Measurements from ENCODE around the gene LRRC34.

LRRC34 gene

DNA sequence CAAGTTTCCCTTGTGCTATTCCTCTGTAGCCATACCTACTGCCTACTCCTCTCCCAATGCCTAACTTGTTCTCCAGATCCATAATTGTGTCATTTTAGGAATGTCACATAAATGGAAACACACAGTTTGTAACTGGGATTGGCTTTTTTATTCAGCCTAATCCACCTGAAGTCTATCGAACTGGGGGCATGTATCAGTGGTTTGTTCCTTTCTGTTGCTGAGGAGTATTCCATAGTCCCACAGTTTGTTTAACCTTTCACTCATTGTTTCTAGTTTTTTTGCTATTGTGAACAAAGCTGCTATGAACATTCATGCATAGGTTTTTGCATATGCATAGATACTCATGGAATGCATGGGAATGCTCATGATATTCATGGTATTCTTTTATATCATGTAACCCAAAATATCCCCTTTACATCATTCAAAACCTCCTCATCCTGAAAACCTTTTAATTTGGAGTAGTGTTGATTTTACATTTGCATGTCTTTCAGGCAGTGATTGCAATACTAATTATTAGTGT is 25.9 kb upstream of the LRRC34 start:
- no peak for DNase-seq (ENCODE audit: low spot score)
- no peak for ATAC-seq (ENCODE audit: low read depth)

DNA sequence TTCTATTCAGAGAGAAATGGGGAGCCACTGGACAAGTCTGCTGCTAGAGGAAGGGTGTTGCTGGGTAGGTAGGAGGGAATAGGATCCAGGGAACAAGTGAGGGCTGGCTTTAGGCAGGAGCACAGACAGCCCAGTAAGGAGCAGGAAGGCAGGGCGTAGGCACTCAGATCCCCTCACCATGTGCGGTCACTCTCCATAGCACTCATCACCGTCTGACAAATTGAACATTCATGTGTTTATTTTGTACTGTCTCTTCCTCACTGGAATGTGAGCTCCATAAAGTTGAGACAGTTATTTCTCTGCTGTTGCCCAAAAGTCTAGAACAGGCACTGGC is 24.2 kb upstream of the LRRC34 start:
- TF ChIP-seq, protein P1, sequence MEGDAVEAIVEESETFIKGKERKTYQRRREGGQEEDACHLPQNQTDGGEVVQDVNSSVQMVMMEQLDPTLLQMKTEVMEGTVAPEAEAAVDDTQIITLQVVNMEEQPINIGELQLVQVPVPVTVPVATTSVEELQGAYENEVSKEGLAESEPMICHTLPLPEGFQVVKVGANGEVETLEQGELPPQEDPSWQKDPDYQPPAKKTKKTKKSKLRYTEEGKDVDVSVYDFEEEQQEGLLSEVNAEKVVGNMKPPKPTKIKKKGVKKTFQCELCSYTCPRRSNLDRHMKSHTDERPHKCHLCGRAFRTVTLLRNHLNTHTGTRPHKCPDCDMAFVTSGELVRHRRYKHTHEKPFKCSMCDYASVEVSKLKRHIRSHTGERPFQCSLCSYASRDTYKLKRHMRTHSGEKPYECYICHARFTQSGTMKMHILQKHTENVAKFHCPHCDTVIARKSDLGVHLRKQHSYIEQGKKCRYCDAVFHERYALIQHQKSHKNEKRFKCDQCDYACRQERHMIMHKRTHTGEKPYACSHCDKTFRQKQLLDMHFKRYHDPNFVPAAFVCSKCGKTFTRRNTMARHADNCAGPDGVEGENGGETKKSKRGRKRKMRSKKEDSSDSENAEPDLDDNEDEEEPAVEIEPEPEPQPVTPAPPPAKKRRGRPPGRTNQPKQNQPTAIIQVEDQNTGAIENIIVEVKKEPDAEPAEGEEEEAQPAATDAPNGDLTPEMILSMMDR (IDR thresholded peaks at IDR 0.05; ENCODE audit: poor library complexity, severe bottlenecking): no peak
- Histone ChIP-seq H3K36me3 (ENCODE audit: low read depth) (no peaks in the 10 kb centered on the region), H3K27ac (ENCODE audit: poor library complexity, severe bottlenecking) (no peak overlapping the region), H3K9me3 (ENCODE audit: severe bottlenecking) (no peaks in the 10 kb centered on the region), H3K4me1 (ENCODE audit: insufficient read depth, poor library complexity, severe bottlenecking) (no peaks in the 10 kb centered on the region), H3K27me3 (ENCODE audit: insufficient read depth, poor library complexity, severe bottlenecking) (no peaks in the 10 kb centered on the region), H3K4me3 (ENCODE audit: severe bottlenecking) (no peak overlapping the region)
- ATAC-seq (ENCODE audit: low read depth) (no peak), DNase-seq (ENCODE audit: low spot score) (no peak)

More for the DNA sequence above, 25.9 kb upstream of the LRRC34 start:
- Histone ChIP-seq H3K4me3 (ENCODE audit: severe bottlenecking) (no peak overlapping the region), H3K36me3 (ENCODE audit: low read depth) (no peaks in the 10 kb centered on the region), H3K4me1 (ENCODE audit: insufficient read depth, poor library complexity, severe bottlenecking) (no peaks in the 10 kb centered on the region), H3K9me3 (ENCODE audit: severe bottlenecking) (no peaks in the 10 kb centered on the region), H3K27me3 (ENCODE audit: insufficient read depth, poor library complexity, severe bottlenecking) (no peaks in the 10 kb centered on the region), H3K27ac (ENCODE audit: poor library complexity, severe bottlenecking) (no peak overlapping the region)
- TF ChIP-seq, protein P1 (IDR thresholded peaks at IDR 0.05; ENCODE audit: poor library complexity, severe bottlenecking): no peak

DNA sequence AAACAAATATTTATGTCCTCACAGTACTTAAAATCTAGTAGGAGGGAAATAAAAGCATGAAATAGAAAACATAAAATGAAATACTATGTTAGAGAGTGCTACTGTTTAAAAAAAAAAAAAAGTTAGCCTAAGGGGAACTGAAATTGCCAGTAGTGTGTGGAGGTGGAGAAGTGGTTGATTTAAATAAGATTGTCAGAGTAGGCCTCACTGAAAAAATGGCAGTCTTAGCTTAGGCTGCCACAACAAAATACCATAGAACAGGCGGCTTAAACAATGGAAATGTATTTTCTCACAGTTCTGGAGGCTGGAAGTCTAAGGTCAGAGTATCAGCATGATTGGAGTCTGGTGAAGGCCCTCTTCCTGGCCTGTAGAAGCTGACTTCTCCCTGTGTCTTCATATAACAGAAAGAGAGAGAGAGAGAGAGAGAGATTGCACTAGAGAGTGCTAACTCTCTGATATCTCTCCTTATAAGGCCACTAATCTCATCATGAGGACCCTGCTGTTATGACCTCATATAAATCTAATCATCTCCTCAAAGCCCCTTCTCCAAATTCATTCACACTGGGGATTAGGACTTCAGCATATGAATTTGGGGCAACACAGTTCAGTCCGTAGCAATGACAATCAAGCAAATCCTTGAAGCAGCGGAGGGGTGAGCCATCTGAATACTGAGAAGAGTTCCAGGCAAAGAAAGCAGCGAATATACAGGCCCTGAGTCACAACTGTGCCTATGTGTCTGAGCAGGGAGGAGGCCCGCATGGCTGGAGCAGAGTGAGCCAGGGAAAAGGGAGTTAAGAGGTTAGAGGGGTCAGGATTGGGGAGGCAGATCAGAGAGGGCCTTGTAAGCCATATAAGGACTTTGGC is 23.6 kb upstream of the LRRC34 start:
- H3K27me3 ChIP-seq (ENCODE audit: insufficient read depth, poor library complexity, severe bottlenecking): no peaks in the 10 kb centered on the region
- TF ChIP-seq, protein P1 (IDR thresholded peaks at IDR 0.05; ENCODE audit: poor library complexity, severe bottlenecking): no peak
- ATAC-seq (ENCODE audit: low read depth): no peak
- no peak overlapping the region for H3K4me3 ChIP-seq (ENCODE audit: severe bottlenecking)
- no peaks in the 10 kb centered on the region for H3K36me3 ChIP-seq (ENCODE audit: low read depth)
- H3K9me3 ChIP-seq (ENCODE audit: severe bottlenecking): no peaks in the 10 kb centered on the region
- H3K4me1 ChIP-seq (ENCODE audit: insufficient read depth, poor library complexity, severe bottlenecking): no peaks in the 10 kb centered on the region
- no peak overlapping the region for H3K27ac ChIP-seq (ENCODE audit: poor library complexity, severe bottlenecking)
- no peak for DNase-seq (ENCODE audit: low spot score)

DNA sequence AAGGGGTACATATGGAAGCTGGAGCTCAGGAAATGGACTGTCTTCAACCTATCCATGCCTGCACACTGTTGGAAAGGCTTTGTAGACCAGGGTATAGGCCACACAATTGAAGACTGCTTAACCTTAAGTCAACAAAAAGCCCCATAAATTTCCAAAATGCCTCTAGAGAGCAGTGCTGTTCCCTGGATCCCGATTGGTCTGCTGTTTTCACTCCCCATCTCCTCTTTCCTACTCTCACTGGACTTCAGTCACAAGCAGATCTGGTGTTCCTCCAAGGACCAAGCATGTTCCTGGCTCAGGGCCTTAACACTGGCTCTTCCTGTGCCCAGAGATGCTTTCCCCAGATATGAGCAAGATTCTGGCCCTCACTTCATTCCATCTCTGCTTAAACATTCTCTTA is 22.8 kb upstream of the LRRC34 start:
- no peaks in the 10 kb centered on the region for H3K27me3 ChIP-seq (ENCODE audit: insufficient read depth, poor library complexity, severe bottlenecking)
- TF ChIP-seq, protein P1 (IDR thresholded peaks at IDR 0.05; ENCODE audit: poor library complexity, severe bottlenecking): no peak
- H3K4me3 ChIP-seq (ENCODE audit: severe bottlenecking): no peak overlapping the region
- no peak for DNase-seq (ENCODE audit: low spot score)
- H3K9me3 ChIP-seq (ENCODE audit: severe bottlenecking): no peaks in the 10 kb centered on the region
- H3K36me3 ChIP-seq (ENCODE audit: low read depth): no peaks in the 10 kb centered on the region
- no peak for ATAC-seq (ENCODE audit: low read depth)
- H3K27ac ChIP-seq (ENCODE audit: poor library complexity, severe bottlenecking): no peak overlapping the region
- H3K4me1 ChIP-seq (ENCODE audit: insufficient read depth, poor library complexity, severe bottlenecking): no peaks in the 10 kb centered on the region

DNA sequence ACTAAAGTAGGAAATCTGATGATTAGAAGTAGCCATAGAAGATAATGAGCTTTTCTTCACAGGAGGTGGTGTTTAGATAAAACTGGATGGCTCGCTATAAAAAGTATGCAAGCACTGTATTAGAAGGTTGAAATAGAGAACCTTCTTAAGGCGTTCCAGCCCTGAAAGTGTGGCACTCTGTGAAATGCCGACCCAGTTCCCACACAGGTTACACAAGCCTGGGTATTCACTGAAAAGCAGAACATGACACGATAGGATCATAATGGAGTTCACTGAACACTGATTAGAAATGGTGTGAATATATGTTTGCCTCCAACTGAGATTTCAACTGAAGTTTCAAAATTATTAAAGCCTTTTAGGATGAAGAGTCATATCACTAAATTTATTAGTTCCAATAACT is 15.0 kb upstream of the LRRC34 start:
- no peaks in the 10 kb centered on the region for H3K27me3 ChIP-seq (ENCODE audit: insufficient read depth, poor library complexity, severe bottlenecking)
- DNase-seq (ENCODE audit: low spot score) (no peak), ATAC-seq (ENCODE audit: low read depth) (no peak)
- no peaks in the 10 kb centered on the region for H3K9me3 ChIP-seq (ENCODE audit: severe bottlenecking)
- H3K27ac ChIP-seq (ENCODE audit: poor library complexity, severe bottlenecking): no peak overlapping the region
- TF ChIP-seq, protein P1 (IDR thresholded peaks at IDR 0.05; ENCODE audit: poor library complexity, severe bottlenecking): no peak
- H3K36me3 ChIP-seq (ENCODE audit: low read depth): no peaks in the 10 kb centered on the region
- H3K4me3 ChIP-seq (ENCODE audit: severe bottlenecking): no peak overlapping the region
- no peaks in the 10 kb centered on the region for H3K4me1 ChIP-seq (ENCODE audit: insufficient read depth, poor library complexity, severe bottlenecking)

Measured in RWPE2 (cell line).